NCI-H128 (cell line): Measurements from ENCODE around the gene TXLNB.

ENCODE experiments used
- DNase-seq: peaks from one replicate; lab custom pipeline; 2025; ENCODE audit not compliant: unreplicated experiment; lab: John Stamatoyannopoulos, UW

TXLNB gene

GRCh38 chr6:139275279-139276055, 16.3 kb downstream of the TXLNB start:
- DNase-seq, result no peak

- no peak for DNase-seq
Observed at GRCh38 chr6:139271056-139271455, 20.7 kb downstream of the TXLNB start.

- no peak for DNase-seq
Observed at GRCh38 chr6:139270249-139270648, 21.5 kb downstream of the TXLNB start.

GRCh38 chr6:139265512-139266190, 26.1 kb downstream of the TXLNB start:
- DNase-seq, result no peak

GRCh38 chr6:139262519-139263300, 29.1 kb downstream of the TXLNB start:
- DNase-seq, result peak; percentile 24

GRCh38 chr6:139257821-139258398, 33.9 kb downstream of the TXLNB start:
- no peak for DNase-seq

GRCh38 chr6:139257291-139257690, 34.5 kb downstream of the TXLNB start:
- no peak for DNase-seq

- no peak for DNase-seq
Observed at GRCh38 chr6:139256087-139256486, 35.7 kb downstream of the TXLNB start.

GRCh38 chr6:139254196-139254595, 37.6 kb downstream of the TXLNB start:
- no peak for DNase-seq

GRCh38 chr6:139253656-139254055, 38.1 kb downstream of the TXLNB start:
- DNase-seq, result no peak

- no peak for DNase-seq
Observed at GRCh38 chr6:139251691-139252390, 40.0 kb downstream of the TXLNB start.

GRCh38 chr6:139251045-139251690, 40.6 kb downstream of the TXLNB start:
- DNase-seq, result no peak

- no peak for DNase-seq
Observed at GRCh38 chr6:139250296-139251044, 41.3 kb downstream of the TXLNB start.

- DNase-seq, result no peak
Observed at GRCh38 chr6:139249395-139249794, 42.4 kb downstream of the TXLNB start.

GRCh38 chr6:139248911-139249310, 42.9 kb downstream of the TXLNB start:
- DNase-seq, result no peak

GRCh38 chr6:139247618-139248017, 44.2 kb downstream of the TXLNB start:
- DNase-seq, result no peak

GRCh38 chr6:139243536-139243935, 48.3 kb downstream of the TXLNB start:
- DNase-seq, result no peak

- no peak for DNase-seq
Observed at GRCh38 chr6:139242457-139243240, 49.1 kb downstream of the TXLNB start.
